ENCODE results near the gene HID1. TPM values are rescaled to one million over a fixed set of nuclear protein-coding genes. Genes with fewer than 3 reads are reported as not detected.

The HID1 gene
- total and polyA plus RNA-seq, 2 donors from 2014 or later: 13.6 to 32.6 TPM

DNA sequence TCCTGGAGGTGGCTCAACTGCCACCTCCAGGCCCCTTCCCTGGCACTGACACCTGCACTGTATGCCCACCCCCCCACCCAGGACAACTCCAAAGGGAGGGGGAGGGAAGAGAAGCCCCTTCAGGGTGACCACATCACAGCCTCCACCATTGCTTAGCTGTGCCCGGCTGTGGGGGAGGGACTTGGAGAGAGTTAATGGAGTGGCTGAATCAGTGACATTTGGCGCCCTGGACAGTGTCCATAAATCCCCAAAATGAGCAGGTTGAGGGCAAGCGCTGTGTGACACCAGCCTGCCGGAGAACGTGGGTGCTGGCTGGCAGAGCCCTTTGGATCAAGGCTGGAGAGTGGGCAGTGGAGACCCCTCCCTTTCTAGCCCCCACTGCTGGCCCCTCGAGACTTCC, 50.4 kb downstream of the HID1 start:
- Histone ChIP-seq H3K9ac (ENCODE audit: low read length in 3 of 3) (no peak overlapping the region), H3K27ac (ENCODE audit: low read depth in 2 of 2, low read length in 2 of 2) (no peak overlapping the region), H3K9me3 (ENCODE audit: control insufficient read depth in 2 of 3, insufficient read depth in 1 of 3, low read length in 3 of 3) (no peaks in the 10 kb centered on the region), H3K4me1 (ENCODE audit: control insufficient read depth in 2 of 3, insufficient read depth in 2 of 3, low read depth in 1 of 3, low read length in 3 of 3) (peaks cover 0 to 6% (median 0%) of the 10 kb centered on the region in 3 donors), H3K4me3 (ENCODE audit: low read length in 3 of 3) (peak overlapping the region in 1 of 3 donors; percentile 37), H3K36me3 (ENCODE audit: control insufficient read depth in 2 of 3, insufficient read depth in 3 of 3, low read length in 3 of 3) (no peaks in the 10 kb centered on the region), H3K27me3 (ENCODE audit: control insufficient read depth, insufficient read depth, low read length) (peaks cover 25% of the 10 kb centered on the region)
- DNase-seq (peak in 4 of 5 donors; percentile 53 to 74 (median 68)), FAIRE-seq (no peak)
- intact Hi-C loops (cut with DNase I): no loop called here
- TF ChIP-seq, protein P1, sequence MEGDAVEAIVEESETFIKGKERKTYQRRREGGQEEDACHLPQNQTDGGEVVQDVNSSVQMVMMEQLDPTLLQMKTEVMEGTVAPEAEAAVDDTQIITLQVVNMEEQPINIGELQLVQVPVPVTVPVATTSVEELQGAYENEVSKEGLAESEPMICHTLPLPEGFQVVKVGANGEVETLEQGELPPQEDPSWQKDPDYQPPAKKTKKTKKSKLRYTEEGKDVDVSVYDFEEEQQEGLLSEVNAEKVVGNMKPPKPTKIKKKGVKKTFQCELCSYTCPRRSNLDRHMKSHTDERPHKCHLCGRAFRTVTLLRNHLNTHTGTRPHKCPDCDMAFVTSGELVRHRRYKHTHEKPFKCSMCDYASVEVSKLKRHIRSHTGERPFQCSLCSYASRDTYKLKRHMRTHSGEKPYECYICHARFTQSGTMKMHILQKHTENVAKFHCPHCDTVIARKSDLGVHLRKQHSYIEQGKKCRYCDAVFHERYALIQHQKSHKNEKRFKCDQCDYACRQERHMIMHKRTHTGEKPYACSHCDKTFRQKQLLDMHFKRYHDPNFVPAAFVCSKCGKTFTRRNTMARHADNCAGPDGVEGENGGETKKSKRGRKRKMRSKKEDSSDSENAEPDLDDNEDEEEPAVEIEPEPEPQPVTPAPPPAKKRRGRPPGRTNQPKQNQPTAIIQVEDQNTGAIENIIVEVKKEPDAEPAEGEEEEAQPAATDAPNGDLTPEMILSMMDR (IDR thresholded peaks at IDR 0.05; ENCODE audit: borderline replicate concordance, extremely low read depth, insufficient read depth): no peak

DNA sequence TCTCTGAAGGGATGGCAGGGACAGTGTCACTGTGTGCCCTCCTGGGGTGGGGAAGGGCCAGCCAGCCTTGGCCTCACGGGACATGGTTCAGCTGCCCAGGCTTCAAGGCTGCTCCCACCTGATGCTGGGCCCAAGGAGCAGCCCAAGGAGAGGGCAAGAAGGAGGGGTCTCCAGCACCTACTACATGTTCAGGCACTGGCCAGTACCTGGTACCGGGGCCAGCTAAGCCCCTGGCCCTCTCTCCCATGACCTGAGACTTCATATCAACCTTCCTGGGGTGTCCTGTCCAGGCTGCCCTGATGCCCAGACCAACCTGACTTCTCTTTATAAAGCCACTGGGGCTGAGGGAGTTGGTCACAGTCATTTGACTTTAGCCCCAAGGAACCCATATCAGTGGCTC, 50.8 kb downstream of the HID1 start:
- H3K27ac ChIP-seq (ENCODE audit: low read depth in 2 of 2, low read length in 2 of 2): no peak overlapping the region
- no peaks in the 10 kb centered on the region for H3K9me3 ChIP-seq (ENCODE audit: control insufficient read depth in 2 of 3, insufficient read depth in 1 of 3, low read length in 3 of 3)
- no peak for DNase-seq
- H3K9ac ChIP-seq (ENCODE audit: low read length in 3 of 3): no peak overlapping the region
- FAIRE-seq: no peak
- TF ChIP-seq, protein P1 (IDR thresholded peaks at IDR 0.05; ENCODE audit: borderline replicate concordance, extremely low read depth, insufficient read depth): no peak
- intact Hi-C loops (cut with DNase I): no loop called here
- no peaks in the 10 kb centered on the region for H3K36me3 ChIP-seq (ENCODE audit: control insufficient read depth in 2 of 3, insufficient read depth in 3 of 3, low read length in 3 of 3)
- H3K4me3 ChIP-seq (ENCODE audit: low read length in 3 of 3): no peak overlapping the region
- H3K4me1 ChIP-seq (ENCODE audit: control insufficient read depth in 2 of 3, insufficient read depth in 2 of 3, low read depth in 1 of 3, low read length in 3 of 3): peaks cover 0 to 8% (median 0%) of the 10 kb centered on the region in 3 donors
- H3K27me3 ChIP-seq (ENCODE audit: control insufficient read depth, insufficient read depth, low read length): peaks cover 23% of the 10 kb centered on the region

DNA sequence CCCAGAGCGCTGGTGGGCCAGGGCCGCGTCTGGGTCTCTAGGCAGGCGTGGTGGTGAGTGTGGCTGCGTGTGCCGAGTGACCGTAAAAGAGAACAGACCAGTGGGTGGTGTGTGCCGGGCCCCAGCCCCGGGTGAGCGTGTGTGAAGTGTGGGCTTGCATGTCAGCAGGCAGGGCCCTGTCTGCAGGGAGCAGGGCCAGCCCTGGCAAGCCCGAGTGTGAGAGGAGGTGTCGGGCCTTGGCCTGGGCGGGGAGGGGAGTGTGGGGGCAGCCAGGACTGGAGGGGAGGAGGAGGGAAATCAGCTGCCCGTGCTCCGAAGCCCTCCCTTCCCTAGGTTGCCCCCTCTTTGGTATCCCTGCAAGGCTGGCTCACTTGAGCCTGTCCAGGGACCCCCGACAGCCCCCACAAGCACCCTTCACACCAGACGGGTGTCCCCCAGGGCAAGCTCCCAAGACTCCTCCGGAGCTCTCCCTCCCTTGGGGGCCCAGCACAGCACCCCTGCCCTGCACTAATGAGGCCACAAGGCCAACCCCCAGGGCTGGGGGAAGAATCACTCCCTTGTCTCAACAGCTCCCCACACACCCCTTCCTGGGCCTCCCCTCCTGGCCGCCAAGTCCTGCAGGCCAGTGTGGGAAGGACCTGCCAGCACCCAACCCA, 51.4 kb downstream of the HID1 start:
- H3K9ac ChIP-seq (ENCODE audit: low read length in 3 of 3): no peak overlapping the region
- H3K9me3 ChIP-seq (ENCODE audit: control insufficient read depth in 2 of 3, insufficient read depth in 1 of 3, low read length in 3 of 3): no peaks in the 10 kb centered on the region
- H3K27me3 ChIP-seq (ENCODE audit: control insufficient read depth, insufficient read depth, low read length): peaks cover 21% of the 10 kb centered on the region
- H3K36me3 ChIP-seq (ENCODE audit: control insufficient read depth in 2 of 3, insufficient read depth in 3 of 3, low read length in 3 of 3): no peaks in the 10 kb centered on the region
- FAIRE-seq (no peak), DNase-seq (peak in 2 of 5 donors; percentile 58 to 70)
- H3K27ac ChIP-seq (ENCODE audit: low read depth in 2 of 2, low read length in 2 of 2): no peak overlapping the region
- TF ChIP-seq, protein P1 (IDR thresholded peaks at IDR 0.05; ENCODE audit: borderline replicate concordance, extremely low read depth, insufficient read depth): no peak
- intact Hi-C loops (cut with DNase I): no loop called here
- no peak overlapping the region for H3K4me3 ChIP-seq (ENCODE audit: low read length in 3 of 3)
- peaks cover 0 to 8% (median 0%) of the 10 kb centered on the region in 3 donors for H3K4me1 ChIP-seq (ENCODE audit: control insufficient read depth in 2 of 3, insufficient read depth in 2 of 3, low read depth in 1 of 3, low read length in 3 of 3)

Measured in kidney (tissue), 14 donors.